Measurements from ENCODE around the gene SMARCC1.
"Not testable (repeated sequence)": the region's sequence is repeated elsewhere in the genome, so short reads cannot be mapped to it uniquely, and the experiment has no call there.

The SMARCC1 gene

GRCh38 chr3:47781685-47782445 is at the start of gene SMARCC1:
Gene SMARCC1 (minus strand): TSS chr3:47781893. CDS start chr3:47781797, 96 bp downstream.
- ATAC-seq = peak; percentile 96
- DNase-seq = peak; percentile 99

GRCh38 chr3:47829482-47829881 is 47.8 kb upstream of the SMARCC1 start:
- ATAC-seq, DNase-seq: not testable (repeated sequence)

- ATAC-seq (no peak), DNase-seq (no peak)
Observed at GRCh38 chr3:47825590-47825989, 43.9 kb upstream of the SMARCC1 start.

- ATAC-seq (peak; percentile 99), DNase-seq (peak; percentile 85)
Observed at GRCh38 chr3:47824541-47825473, 43.1 kb upstream of the SMARCC1 start.

GRCh38 chr3:47817609-47818008 is 35.9 kb upstream of the SMARCC1 start:
- DNase-seq = no peak
- no peak for ATAC-seq

- no peak for DNase-seq
- ATAC-seq = no peak
Observed at GRCh38 chr3:47813551-47814177, 32.0 kb upstream of the SMARCC1 start.

GRCh38 chr3:47804577-47804976 is 22.9 kb upstream of the SMARCC1 start:
- DNase-seq (no peak), ATAC-seq (no peak)

- DNase-seq (no peak), ATAC-seq (no peak)
Observed at GRCh38 chr3:47803480-47804025, 21.9 kb upstream of the SMARCC1 start.

- DNase-seq = peak; percentile 90
- peak; percentile 94 for ATAC-seq
Observed at GRCh38 chr3:47802734-47803479, 21.2 kb upstream of the SMARCC1 start, which contains the start of gene DHX30. Gene DHX30 (plus strand): TSS chr3:47803138. CDS start chr3:47810684, 7,546 bp downstream.

- DNase-seq = no peak
Observed at GRCh38 chr3:47799733-47800132, 18.0 kb upstream of the SMARCC1 start.

GRCh38 chr3:47794544-47794943 is 12.9 kb upstream of the SMARCC1 start:
- ATAC-seq = no peak
- no peak for DNase-seq

More at GRCh38 chr3:47799733-47800132, 18.0 kb upstream of the SMARCC1 start:
- no peak for ATAC-seq

- ATAC-seq = no peak
Observed at GRCh38 chr3:47792699-47793098, 11.0 kb upstream of the SMARCC1 start.

GRCh38 chr3:47791193-47791855 is 9.6 kb upstream of the SMARCC1 start:
- DNase-seq (no peak), ATAC-seq (no peak)

More at GRCh38 chr3:47792699-47793098, 11.0 kb upstream of the SMARCC1 start:
- no peak for DNase-seq

GRCh38 chr3:47783673-47784072 is 2.0 kb upstream of the SMARCC1 start:
- no peak for ATAC-seq

GRCh38 chr3:47782446-47783308 is 984 bp upstream of the SMARCC1 start:
- DNase-seq (no peak), ATAC-seq (no peak)

More at GRCh38 chr3:47783673-47784072, 2.0 kb upstream of the SMARCC1 start:
- no peak for DNase-seq

- peak; percentile 29 for ATAC-seq
- DNase-seq = peak; percentile 78
Observed at GRCh38 chr3:47780741-47781684, 680 bp downstream of the SMARCC1 start.

GRCh38 chr3:47778746-47779145 is 2.9 kb downstream of the SMARCC1 start:
- DNase-seq = no peak
- ATAC-seq = no peak

GRCh38 chr3:47772788-47773187 is 8.9 kb downstream of the SMARCC1 start:
- DNase-seq (no peak), ATAC-seq (no peak)

Data from stimulated activated naive CD8-positive, alpha-beta T cell treated with anti-CD3 and anti-CD28 coated beads, Interleukin-15, Interleukin-2, amounts not matched to agents 100 U/mL and 50 U/mL, for 24 hours (primary cell).